HG02943 (cell line): ENCODE results near the gene EIF2B1.
A peak's percentile ranks its signal among the peaks of the same experiment; 100 is the strongest.

Experiments used
- ATAC-seq: cut with Tn5 transposase; IDR thresholded peaks from one replicate; pipeline ENCODE4 v1.9.1; 2021; ENCODE audit warnings: mild to moderate bottlenecking, low read depth, moderate library complexity; ENCODE audit not compliant: unreplicated experiment

Gene EIF2B1

DNA sequence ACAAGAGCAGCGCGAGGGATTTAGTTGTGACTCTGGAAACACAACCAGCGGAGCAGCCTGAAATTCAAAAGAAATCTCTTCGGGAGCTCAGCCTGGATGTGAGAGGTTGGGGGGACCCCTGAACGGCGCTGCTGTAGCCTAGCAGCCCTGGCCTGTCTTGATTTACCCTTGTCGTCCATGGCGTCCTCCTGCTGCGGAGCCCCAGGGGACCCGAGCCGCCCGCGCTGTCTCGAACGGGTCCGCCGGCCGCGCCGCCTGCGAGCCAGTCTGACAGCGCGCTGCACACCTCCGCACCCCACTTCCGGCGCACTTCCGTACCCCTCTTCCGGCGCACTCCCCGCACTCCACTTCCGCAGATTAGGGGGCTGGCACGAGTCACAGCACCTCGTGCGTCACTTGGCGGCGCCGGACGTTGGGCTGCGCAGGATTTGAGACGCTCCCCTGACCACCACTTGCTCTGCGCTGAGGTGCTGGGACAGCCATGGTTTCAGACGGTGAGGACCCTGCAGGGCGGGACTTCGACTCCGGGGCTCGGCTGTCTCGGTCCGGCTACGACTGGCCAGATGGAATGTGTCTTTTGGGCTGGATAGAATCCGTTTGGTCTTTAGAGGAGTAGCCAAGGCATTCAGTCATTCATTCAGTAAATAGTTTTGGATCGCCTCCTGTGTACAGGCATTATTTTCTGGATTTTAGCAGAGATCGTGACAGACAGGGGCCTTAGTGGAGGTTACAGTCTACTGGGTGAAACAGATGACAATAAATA is at the start of gene EIF2B1, which contains the start of gene GTF2H3:
Gene EIF2B1 (minus strand): TSS at position 308 of the 763 bp plus-strand sequence. CDS start 129 bp downstream, at position 179.
Gene GTF2H3 (plus strand): TSS at position 451 of the 763 bp plus-strand sequence. CDS start 31 bp downstream, at position 482.
- ATAC-seq, result peak; percentile 92

DNA sequence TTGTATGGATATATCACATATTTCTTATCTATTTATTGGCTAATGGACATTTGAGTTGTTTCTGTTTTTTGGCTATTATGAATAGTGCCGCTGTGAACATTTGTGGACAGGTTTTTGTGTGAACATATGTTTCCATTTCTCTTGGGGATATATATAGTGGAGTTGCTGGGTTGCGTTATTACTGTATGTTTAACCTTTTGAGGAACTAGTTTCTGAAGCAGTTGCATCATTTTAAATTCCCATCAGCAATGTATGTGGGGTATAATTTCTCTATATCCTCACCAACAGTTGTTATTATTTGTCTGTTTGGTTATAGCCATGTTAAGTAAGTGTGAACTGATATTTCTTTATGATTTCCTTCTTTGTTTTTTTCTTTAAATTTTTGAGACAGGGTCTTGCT is 48.1 kb upstream of the EIF2B1 start:
- no peak for ATAC-seq

DNA sequence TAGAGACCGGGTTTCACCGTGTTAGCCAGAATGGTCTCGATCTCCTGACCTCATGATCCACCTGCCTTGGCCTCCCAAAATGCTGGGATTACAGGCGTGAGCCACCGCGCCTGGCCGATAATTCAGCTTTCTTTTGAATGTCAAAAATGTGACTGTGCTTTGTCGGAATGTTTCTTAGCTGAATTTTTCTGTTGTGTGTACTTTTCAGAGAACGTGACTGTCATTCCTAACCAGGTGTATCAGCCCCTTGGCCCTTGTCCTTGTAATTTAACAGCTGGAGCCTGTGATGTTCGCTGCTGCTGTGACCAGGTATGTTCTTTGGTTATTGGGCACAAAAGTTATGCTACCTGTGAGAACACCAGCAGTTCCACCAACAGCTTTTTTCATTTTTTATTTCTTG is 45.5 kb upstream of the EIF2B1 start:
- ATAC-seq, result no peak

DNA sequence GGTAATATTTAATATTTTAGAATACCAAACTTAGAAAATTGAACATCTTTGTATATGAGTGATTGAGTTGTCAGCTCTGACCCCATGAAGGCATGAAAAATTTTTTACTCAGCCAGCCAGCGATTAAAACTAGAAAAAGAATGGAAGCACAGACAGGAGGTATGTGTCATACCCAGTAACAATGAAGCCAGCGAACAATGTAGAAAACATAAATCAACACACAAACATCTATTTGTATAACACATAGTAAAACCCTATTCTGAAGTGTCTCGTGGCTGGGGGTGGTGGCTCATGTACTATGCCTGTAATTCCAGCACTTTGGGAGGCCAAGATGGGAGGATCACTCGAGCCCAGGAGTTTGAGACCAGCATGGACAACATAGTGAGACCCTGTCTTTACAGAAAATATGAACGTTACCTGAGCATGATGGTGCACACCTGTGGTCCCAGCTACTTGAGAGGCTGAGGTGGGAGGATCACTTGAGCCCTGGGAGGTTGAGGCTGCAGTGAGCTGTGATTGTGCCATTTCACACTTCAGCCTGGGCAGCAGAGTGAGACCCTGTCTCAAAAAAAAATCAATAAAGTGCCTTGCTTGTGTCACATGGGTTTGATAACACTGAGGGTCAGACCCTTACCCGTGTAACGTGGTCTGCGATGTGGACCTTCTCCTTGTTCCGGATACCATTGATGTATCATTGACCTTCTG is 43.3 kb upstream of the EIF2B1 start:
- ATAC-seq, result no peak

DNA sequence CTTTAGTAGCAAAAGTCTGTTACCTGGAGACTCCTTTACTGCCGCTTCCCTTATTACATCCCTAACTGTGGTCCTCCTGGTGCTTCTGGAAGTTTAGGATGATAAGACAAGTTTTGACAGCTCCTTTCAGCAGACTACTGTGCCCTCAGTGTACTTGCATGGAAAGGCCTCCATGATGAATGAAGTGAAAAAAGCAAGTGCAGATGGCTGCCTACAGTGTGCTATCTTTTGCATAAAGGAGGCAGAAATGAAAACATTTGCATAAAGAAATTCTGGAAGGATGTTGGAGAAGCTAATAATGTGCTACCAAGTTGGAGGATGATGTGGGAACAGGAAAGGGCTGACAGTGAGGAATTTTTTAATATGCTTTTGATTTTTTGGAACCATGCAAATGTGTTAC is 42.0 kb upstream of the EIF2B1 start:
- ATAC-seq, result no peak

DNA sequence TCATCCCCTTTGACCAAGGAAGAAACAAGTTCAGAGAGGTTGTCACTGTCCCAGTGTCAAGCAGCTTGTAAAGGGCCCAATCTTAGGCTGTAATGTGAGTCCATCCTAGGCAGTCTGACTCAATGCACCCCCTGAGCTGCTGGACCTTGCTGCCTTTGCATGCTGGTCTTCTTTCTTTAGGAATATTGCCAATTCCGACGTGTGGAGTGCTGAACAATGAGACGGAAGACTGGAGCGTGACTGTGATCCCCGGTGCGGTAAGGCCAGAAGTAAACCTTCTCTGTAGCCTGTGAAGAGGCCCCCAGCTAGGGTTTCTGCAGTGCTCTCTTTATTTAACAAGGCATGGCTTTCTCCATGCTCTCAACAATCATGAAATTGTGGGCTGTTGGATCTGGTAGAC is 38.4 kb upstream of the EIF2B1 start:
- no peak for ATAC-seq

DNA sequence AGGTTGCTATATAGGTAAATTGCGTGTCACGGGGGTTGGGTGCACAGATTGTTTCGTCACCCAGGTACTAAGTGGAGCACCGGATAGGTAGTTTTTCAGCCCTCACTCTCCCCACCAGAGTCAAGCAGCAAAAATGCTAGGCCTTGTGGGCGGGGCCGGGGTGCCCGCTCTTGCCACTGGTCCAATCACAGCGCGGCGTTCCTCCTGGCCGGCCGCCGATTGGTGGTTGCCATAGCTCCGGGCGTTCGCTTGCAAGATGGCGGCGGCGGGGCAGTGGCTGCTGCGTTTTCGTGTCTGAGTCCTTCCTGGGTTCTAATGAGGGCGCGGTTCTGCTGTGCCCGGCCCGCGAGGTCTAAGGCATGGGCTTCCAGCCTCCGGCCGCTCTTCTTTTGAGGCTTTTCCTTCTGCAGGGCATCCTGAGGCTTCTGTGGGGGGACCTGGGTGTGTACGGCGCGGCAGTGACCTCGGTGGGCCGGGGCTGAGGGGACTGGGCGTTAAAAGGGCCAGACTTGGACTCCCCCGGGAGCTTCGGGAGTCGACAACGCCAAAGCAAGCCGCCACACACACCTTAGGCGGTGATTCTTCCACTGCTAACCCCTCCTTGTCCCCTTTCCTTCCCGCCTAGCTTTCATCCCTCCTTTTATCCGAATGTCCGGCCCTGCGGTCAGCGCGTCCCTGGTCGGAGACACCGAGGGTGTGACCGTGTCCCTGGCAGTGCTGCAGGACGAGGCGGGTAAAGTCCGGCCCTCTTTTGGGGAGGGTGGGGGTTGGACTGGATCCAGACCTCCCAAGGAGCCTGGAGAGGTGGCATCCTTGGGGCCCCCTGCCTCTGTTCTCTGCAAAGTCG is 37.6 kb upstream of the EIF2B1 start, which contains the start of gene TCTN2:
Gene TCTN2 (plus strand): TSS at position 232 of the 847 bp plus-strand sequence. CDS start 128 bp downstream, at position 360.
- ATAC-seq, result peak; percentile 90

DNA sequence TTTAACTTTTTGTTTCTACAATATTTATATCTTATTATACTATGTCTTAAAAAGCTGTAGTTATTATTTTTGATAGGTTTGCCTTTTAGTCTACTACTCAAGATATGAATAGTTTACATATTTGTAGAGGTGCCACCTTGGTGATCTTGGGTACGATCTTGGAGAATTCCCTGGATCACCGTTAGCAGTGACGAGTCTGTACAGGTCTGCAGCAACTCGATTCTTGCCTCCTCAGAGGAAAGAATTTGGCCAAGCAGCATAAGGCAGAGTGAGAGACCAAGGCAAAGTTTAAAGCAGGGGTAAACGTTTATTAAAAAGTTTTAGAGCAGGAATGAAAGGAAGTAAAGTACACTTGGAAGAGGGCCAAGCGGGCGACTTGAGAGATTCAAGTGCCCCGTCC is 34.3 kb upstream of the EIF2B1 start:
- no peak for ATAC-seq

DNA sequence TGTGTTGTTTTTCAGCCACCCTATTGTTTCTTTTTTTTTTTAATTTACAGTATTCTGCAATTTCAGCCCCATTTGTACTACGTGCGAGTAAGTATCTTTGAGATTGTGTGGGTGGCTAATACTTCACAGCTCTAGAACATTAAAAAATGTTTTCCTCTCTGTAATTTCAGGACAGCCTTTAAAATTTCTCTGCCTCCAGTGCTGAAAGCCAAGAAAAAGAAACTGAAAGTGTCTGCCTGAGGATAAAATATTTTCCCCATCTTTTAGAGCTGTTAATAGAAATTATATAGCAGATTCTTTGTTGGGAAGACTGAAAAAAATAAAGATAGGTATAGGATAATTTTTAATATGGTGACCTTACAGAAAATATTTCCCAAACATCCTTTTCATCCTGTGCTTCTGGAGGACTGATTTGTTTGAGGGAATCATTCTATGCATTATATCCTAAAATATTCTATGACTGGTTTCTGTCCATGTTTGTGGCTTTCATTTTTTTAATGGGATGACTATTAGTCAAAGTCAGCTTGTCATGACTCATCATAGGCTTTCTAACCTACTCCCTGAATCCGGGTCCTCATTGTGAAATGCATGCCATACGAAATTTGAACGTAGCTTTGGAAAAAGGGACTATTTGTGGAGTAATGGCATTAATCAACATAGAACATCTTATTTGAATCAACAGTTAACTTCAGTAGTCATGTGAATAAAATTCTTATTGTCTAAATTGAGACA is 26.7 kb upstream of the EIF2B1 start:
- ATAC-seq, result no peak

DNA sequence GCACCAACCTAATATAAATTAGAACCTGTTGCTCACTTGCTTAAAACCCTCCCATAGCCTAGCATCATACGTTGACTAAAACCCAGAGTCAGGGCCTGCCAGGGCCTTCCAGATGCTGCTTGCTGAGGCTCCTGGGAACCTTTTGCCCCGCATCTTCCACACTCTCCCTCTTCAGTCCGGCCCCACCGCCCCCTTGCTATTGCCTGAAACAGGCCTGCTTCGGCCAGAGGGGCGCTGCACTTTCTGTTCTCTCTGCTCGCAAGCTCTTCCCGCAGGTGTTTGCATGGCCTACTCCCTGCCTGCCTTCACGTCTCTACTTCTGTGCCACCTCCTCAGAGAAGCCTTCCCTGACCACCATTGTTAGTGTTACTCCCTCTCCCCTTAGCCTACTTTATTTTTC is 23.7 kb upstream of the EIF2B1 start:
- no peak for ATAC-seq

DNA sequence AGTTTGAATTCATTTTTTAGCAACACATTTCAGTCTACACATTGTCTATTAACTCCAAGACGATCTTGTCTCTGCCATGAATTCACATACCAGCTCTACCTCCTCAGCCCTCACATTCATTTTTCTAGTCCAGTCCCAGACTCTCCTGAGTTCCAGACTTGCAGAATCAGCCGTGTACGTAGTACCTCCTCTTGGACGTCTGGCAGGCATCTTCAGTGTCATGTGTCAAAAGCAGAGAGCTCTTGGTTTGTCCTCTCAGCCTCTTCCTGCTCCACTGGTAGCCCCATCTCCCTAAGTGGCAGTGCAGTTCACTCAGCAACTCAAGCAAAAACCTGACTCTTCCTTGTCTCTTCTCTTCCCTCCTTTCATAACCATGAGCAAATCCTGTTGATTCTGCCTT is 22.9 kb upstream of the EIF2B1 start:
- ATAC-seq, result no peak

DNA sequence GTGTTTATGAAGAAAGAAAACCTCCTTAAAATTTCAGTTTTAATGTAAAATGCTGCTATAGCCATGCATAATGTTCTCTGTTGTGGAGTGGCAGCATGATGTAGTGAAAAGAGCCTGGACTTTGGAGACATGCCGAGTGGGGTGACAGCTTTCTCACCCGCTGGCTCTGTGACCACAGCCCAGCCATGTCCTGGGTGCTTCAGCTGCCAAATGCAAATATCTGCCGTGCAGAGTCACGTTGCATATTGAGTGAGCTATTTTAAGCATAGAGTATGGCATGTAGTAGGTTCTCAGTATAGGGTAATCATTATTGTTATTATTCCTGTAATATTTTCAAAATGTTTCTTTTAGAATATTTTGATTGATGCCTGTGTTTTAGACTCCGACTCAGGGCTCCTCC is 21.9 kb upstream of the EIF2B1 start:
- peak; percentile 95 for ATAC-seq

DNA sequence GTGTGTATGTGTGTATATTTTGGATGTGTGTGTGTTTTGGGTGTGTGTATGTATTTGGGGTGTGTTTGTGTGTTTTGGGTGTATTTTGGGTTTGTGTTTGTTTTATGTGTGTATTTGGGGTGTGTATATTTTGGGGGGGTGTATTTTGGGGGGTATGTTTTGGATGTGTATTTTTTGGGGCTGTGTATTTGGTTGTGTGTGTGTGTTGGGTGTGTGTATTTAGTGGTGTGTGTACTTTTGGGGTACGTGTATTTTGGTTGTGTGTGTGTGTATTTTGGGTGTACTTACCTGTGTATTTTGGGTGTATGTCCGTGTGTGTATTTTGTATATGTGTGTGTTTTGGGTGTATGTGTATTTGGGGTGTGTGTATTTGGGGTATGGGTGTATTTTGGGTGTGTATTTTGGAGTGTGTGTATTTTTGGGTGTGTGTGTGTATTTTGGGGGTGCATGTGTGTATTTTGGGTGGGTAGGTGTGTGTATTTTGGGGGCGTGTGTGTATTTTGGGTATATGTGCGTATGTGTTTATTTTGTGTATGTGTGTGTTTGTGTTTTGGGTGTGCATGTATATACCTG is 20.7 kb upstream of the EIF2B1 start:
- ATAC-seq, result no peak

DNA sequence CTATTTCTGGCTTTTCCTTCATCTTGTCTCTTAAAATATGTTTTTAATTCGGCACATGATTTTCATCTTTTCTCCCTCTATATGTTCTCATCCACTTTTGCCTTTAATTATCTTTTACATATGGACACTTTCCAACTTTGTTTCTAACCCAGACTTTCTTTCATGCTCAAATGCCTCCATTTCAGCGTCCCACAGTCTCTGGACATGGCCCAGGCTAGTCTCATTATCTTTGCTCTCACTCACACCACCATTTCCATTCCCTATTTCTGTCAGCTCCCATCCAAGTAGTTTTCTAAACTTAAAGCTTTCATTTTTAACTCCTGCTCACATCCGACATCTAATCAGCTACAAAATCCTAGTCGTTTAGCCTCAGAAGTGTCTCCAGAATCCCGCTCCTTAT is 14.9 kb upstream of the EIF2B1 start:
- no peak for ATAC-seq

DNA sequence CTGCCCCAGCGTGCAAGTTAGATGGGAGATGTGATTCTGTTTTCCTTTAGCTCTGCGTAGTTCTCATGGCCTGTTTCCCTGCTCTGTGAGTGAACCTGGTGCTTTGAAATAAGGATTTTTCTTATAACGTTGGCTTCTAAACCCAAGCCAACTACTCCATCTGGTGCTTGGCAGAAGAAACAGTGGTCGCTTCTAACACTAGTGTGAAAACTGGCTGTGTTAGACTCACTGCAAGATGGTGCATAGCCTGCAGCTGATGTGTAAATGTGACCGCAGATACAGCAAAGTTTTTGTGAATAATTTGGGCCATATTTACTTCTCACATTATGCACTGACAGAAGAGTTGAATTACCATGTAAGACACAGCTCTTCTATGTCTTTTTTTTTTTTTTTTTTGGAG is 12.4 kb upstream of the EIF2B1 start:
- no peak for ATAC-seq

DNA sequence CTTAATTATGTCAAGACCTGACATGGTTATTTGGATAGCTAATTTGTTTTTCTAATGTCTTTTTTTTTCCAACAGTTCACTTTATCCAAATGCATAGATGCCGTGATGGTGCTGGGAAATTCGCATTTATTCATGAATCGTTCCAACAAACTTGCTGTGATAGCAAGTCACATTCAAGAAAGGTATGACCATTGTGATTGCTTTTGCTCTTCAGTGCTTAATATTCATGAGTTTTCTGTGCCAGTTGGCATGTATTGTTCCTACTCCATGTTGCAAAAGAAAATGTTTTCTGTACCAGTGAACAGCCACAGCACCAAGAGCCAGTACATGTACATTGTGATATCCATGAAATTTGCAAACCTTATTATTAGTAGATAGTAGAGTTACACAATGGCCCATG is 11.9 kb upstream of the EIF2B1 start:
- no peak for ATAC-seq

DNA sequence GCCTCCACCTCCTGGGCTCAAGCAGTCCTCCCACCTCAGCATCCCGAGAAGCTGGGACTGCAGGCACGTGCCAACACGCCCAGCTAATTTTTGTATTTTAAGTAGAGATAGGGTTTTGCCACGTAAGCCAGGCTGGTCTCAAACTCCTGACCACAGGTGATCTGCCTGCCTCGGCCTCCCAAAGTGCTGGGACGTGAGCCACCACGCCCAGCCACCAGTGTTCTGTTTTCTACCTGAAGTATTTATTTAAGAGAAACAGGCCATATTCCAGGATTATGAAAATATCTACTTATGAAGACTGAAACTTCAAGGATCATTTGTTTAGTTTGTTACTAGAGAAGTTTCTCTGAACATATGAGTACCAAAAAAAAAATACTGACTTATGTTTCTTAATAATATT is 10.4 kb upstream of the EIF2B1 start:
- ATAC-seq, result no peak

DNA sequence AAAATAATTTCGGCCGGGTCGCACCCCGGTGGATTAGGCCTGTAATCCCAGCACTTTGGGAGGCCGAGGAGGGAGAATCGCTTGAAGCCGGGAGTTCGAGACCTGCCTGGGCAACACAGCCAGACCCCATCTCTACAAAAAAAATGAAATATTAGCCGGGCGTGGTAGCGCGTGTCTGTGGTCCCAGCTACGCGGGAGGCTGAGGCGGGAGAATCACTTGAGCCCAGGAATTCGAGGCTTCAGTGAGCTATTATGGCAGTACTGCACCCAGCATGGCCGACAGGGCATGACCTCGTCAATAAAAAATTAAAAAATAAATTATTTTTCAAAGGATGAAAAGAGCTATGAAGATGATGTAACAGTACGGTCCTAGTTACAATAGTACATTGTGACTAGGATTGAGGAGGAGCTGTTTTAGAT is 666 bp upstream of the EIF2B1 start:
- peak; percentile 6 for ATAC-seq

DNA sequence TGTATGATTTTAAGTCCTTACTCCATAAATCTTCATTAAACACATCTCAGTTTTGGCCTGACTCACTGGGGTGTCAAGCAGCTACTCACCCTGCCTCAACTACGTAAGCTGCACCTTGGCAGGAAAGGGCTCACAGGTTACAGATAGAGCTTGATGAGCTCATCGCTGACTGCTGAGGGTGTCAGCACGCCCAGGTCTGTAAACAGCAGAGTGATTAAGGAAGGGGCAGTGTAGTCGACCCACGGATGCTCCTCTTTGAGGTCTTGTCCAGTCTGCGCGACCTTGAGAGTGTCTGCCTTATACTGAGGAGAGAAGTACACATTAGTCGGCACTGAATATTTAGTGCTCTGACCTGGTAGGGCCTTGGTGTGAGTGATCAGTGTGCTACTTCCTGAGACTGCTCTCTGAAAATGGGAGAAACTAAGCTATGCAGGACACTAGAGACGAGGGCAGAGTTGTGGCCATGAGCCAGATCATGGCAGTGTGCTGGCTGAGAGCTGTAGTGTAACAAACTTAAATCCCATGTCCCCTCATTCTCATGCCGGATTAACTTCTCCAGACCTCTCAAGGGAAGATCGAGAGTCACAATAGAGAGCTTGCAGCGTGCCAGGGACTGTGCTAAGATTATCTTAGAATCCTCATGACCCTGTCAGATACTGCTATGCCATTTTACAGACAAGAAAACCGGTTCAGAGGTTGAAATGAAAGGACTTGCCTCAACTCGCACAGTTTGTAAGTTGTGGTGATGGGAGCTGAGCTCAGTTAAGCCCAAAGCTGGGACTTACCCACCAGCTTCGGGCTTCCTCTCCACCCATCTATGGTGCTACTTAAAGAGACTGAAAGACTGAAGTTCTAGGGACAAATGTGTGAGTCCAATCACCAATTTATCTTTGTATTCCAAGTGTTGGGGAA is 11.6 kb downstream of the EIF2B1 start:
- ATAC-seq, result no peak
